ENCODE data around the gene CELF2.

GRCh38 chr10:11197266-11197712 is 179.6 kb downstream of the CELF2 start:
- TF ChIP-seq CTCF (IDR thresholded peaks at IDR 0.05) (no peak), POLR2AphosphoS5 (IDR thresholded peaks at IDR 0.05; ENCODE audit: insufficient read depth in 1 of 2, low read depth in 1 of 2) (no peak)

Measured in vagina (tissue), 2 donors.